Keratinocyte (primary cell): ENCODE measurements around the gene REEP3. TPM values are rescaled to one million over a fixed set of nuclear protein-coding genes. Genes with fewer than 3 reads are reported as not detected.

Source experiments
- DNase-seq: peaks from one replicate; pipeline ENCODE4 v3.0.0-alpha.2; 2011; ENCODE audit warnings: low read depth, missing footprints, low spot score
- FAIRE-seq: peaks from 2 replicates; lab custom pipeline; 2011; peaks lifted over from hg19 to GRCh38; lab: Jason Lieb, UNC
- H2AFZ ChIP-seq: 2 replicates; pipeline ENCODE4 v1.6.0; 2012; ENCODE audit warnings: low read length, control low read depth, inconsistent platforms; ENCODE audit not compliant: control insufficient read depth
- H3K27ac ChIP-seq: 2 replicates; pipeline ENCODE4 v1.5.1; 2011; ENCODE audit warnings: low read length; ENCODE audit not compliant: control insufficient read depth, insufficient read depth
- H3K27me3 ChIP-seq: 3 replicates; pipeline ENCODE4 v1.6.0; 2011; ENCODE audit warnings: low read length; ENCODE audit not compliant: control insufficient read depth, insufficient read depth; ENCODE audit errors: extremely low read depth
- H3K36me3 ChIP-seq, 2 experiments: 2 replicates in 1 of 2; 3 replicates in 1 of 2; pipeline ENCODE4 v1.5.1; 2011; ENCODE audit warnings: low read length in 2 of 2, mild to moderate bottlenecking in 1 of 2; ENCODE audit not compliant: control insufficient read depth in 2 of 2, insufficient read depth in 2 of 2; ENCODE audit errors: extremely low read depth in 1 of 2
- H3K4me1 ChIP-seq: 3 replicates; pipeline ENCODE4 v1.5.1; 2011; ENCODE audit warnings: low read length; ENCODE audit not compliant: control insufficient read depth, insufficient read depth; ENCODE audit errors: extremely low read depth
- H3K4me2 ChIP-seq: 3 replicates; pipeline ENCODE4 v1.6.0; 2011; ENCODE audit warnings: low read depth, low read length; ENCODE audit not compliant: control insufficient read depth, insufficient read depth; ENCODE audit errors: extremely low read depth
- H3K4me3 ChIP-seq, 3 experiments: fragments of 200-600 bp in 1 of 3; sonication (generic) in 1 of 3; 2 replicates in 2 of 3; 3 replicates in 1 of 3; pipeline ENCODE4 v1.5.1; 2011 to 2016; ENCODE audit warnings: low read length in 3 of 3, mild to moderate bottlenecking in 3 of 3, control low read depth in 2 of 3, inconsistent platforms in 1 of 3, low read depth in 1 of 3, mixed read lengths in 1 of 3, mixed run types in 1 of 3, moderate library complexity in 1 of 3; ENCODE audit not compliant: control insufficient read depth in 2 of 3, insufficient read depth in 2 of 3; ENCODE audit errors: extremely low read depth in 1 of 3
- H3K79me2 ChIP-seq: 2 replicates; pipeline ENCODE4 v1.6.0; 2012; ENCODE audit warnings: low read length; ENCODE audit not compliant: control insufficient read depth, insufficient read depth
- H3K9ac ChIP-seq: 3 replicates; pipeline ENCODE4 v1.6.0; 2011; ENCODE audit warnings: low read length; ENCODE audit not compliant: control insufficient read depth, insufficient read depth; ENCODE audit errors: extremely low read depth
- H3K9me1 ChIP-seq: 3 replicates; pipeline ENCODE4 v1.6.0; 2011; ENCODE audit warnings: low read length; ENCODE audit not compliant: control insufficient read depth, insufficient read depth; ENCODE audit errors: extremely low read depth
- H3K9me3 ChIP-seq: 2 replicates; pipeline ENCODE4 v1.5.1; 2012; ENCODE audit warnings: low read depth, low read length; ENCODE audit not compliant: control insufficient read depth
- H4K20me1 ChIP-seq: 3 replicates; pipeline ENCODE4 v1.6.0; 2011; ENCODE audit warnings: low read length; ENCODE audit not compliant: control insufficient read depth, insufficient read depth; ENCODE audit errors: extremely low read depth
- EZH2 ChIP-seq: IDR thresholded peaks from one replicate; pipeline ENCODE4 v1.6.1; 2012; ENCODE audit warnings: inconsistent platforms, mild to moderate bottlenecking, low read length, moderate library complexity
- dilution Hi-C: fragments of 300-500 bp; cut with MboI; formaldehyde crosslinking; loops from one replicate; pipeline ENCODE4 v1.7.0; 2020; ENCODE audit warnings: low sequenced_read_pairs; ENCODE audit not compliant: extremely low pct_ligation_motif_present
- polyA plus RNA-seq, 5 experiments: library from polyadenylated mRNA; depleted of rRNA in 3 of 5; stranded (reverse) in 3 of 5; stranded (forward) in 1 of 5; unstranded in 1 of 5; fragments of >200 nt; gene quantifications; 1 replicate in 1 of 5; 2 replicates in 3 of 5; 3 replicates in 1 of 5; pipeline versions ENCODE4 v1.2.1 to v1.2.3, GENCODE V29; 2011 to 2012; ENCODE audit warnings: missing spikeins in 2 of 5, low read depth in 1 of 5, low replicate concordance in 1 of 5
- TF ChIP-seq, protein P1 (sequence below), 3 experiments: IDR thresholded peaks in 1 of 3; conservative IDR thresholded peaks in 1 of 3; optimal IDR thresholded peaks in 1 of 3; 2 replicates in 2 of 3; 3 replicates in 1 of 3; pipeline versions ENCODE3 to v1.5.1; 2011; ENCODE audit warnings: low read length in 3 of 3, mild to moderate bottlenecking in 3 of 3, moderate library complexity in 2 of 3, control low read depth in 1 of 3, inconsistent platforms in 1 of 3; ENCODE audit not compliant: insufficient read depth in 2 of 3; ENCODE audit errors: extremely low read depth in 1 of 3

Gene REEP3
- polyA plus RNA-seq, 1 donor (not counting 4 experiments of a cell fraction or from before 2014, with no cell fraction given) = 52.8 TPM

DNA sequence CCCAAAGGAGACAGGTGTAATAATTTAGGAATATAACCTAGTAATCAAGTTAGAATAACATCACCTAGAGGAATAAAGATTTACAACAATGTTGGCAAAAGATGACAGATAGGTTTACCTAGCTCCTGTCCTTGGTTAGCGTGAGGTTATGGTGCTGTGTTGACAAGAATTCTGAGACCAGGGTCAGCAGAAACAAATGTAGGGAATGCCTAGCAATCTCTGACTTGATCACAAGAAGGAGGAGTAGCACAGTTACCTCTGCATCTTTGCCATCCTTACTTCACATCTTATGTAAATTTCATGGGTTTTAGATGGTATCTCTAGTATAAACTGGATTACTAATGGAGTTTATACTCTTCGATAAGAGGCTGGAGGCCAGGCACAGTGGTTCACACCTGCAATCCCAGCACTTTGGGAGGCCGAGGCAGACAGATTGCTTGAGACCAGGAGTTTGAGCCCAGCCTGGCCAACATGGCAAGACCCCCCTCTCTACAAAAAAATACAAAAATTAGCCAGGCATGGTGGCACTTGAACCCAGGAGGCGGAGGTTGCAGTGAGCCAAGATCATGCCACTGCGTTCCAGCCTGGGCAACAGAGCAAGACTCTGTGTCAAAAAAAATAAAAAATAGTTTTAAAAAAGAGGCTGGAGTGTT is 37.1 kb downstream of the REEP3 start:
- no peak overlapping the region for H3K4me3 ChIP-seq
- H3K36me3 ChIP-seq = no peaks in the 10 kb centered on the region
- H3K9ac ChIP-seq = no peak overlapping the region
- peaks cover 22% of the 10 kb centered on the region for H3K4me1 ChIP-seq
- dilution Hi-C loops = no loop called here
- H3K4me2 ChIP-seq = no peak overlapping the region
- H2AFZ ChIP-seq = no peak overlapping the region
- no peak overlapping the region for H3K27ac ChIP-seq
- TF ChIP-seq EZH2 = no peak
- TF ChIP-seq, protein P1, sequence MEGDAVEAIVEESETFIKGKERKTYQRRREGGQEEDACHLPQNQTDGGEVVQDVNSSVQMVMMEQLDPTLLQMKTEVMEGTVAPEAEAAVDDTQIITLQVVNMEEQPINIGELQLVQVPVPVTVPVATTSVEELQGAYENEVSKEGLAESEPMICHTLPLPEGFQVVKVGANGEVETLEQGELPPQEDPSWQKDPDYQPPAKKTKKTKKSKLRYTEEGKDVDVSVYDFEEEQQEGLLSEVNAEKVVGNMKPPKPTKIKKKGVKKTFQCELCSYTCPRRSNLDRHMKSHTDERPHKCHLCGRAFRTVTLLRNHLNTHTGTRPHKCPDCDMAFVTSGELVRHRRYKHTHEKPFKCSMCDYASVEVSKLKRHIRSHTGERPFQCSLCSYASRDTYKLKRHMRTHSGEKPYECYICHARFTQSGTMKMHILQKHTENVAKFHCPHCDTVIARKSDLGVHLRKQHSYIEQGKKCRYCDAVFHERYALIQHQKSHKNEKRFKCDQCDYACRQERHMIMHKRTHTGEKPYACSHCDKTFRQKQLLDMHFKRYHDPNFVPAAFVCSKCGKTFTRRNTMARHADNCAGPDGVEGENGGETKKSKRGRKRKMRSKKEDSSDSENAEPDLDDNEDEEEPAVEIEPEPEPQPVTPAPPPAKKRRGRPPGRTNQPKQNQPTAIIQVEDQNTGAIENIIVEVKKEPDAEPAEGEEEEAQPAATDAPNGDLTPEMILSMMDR (optimal IDR thresholded peaks at IDR 0.05 in 1 of 3, IDR thresholded peaks at IDR 0.05 in 1 of 3, conservative IDR thresholded peaks at IDR 0.05 in 1 of 3; ENCODE audit: extremely low read depth in 1 of 3, insufficient read depth in 2 of 3, low read length in 3 of 3) = no peak
- no peaks in the 10 kb centered on the region for H3K9me1 ChIP-seq
- DNase-seq = no peak
- FAIRE-seq = no peak
- no peaks in the 10 kb centered on the region for H3K9me3 ChIP-seq
- peaks cover 65% of the 10 kb centered on the region for H3K79me2 ChIP-seq
- H4K20me1 ChIP-seq = no peaks in the 10 kb centered on the region
- H3K27me3 ChIP-seq = no peaks in the 10 kb centered on the region

DNA sequence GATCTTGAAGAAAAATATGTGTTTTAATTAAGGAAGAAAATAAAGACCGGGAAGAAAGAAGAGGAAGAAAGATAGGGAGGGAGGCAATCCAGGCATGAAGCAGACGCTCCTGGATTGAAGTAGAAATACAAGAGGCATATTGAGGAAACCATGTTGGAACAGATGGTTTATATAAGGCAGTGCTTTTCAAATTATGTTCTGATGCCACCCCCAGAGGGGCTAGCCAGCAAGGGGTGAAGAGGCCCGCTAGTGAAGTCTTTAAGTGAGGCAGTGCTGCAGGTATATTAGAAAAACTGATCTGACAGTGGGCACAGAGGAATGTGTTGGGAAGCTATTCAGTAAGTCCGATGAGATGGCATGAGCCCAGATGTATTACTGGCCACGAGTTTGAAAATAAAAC is 40.1 kb downstream of the REEP3 start:
- FAIRE-seq (no peak), DNase-seq (no peak)
- H3K9me3 ChIP-seq = no peaks in the 10 kb centered on the region
- no peaks in the 10 kb centered on the region for H3K4me1 ChIP-seq
- H2AFZ ChIP-seq = no peak overlapping the region
- H3K9ac ChIP-seq = no peak overlapping the region
- TF ChIP-seq EZH2 = no peak
- TF ChIP-seq, protein P1 (optimal IDR thresholded peaks at IDR 0.05 in 1 of 3, IDR thresholded peaks at IDR 0.05 in 1 of 3, conservative IDR thresholded peaks at IDR 0.05 in 1 of 3; ENCODE audit: extremely low read depth in 1 of 3, insufficient read depth in 2 of 3, low read length in 3 of 3) = no peak
- H3K27ac ChIP-seq = no peak overlapping the region
- no peak overlapping the region for H3K4me2 ChIP-seq
- H3K9me1 ChIP-seq = no peaks in the 10 kb centered on the region
- peaks cover 80% of the 10 kb centered on the region for H3K79me2 ChIP-seq
- no peaks in the 10 kb centered on the region for H4K20me1 ChIP-seq
- no peak overlapping the region for H3K4me3 ChIP-seq
- dilution Hi-C loops = no loop called here
- no peaks in the 10 kb centered on the region for H3K27me3 ChIP-seq
- H3K36me3 ChIP-seq = no peaks in the 10 kb centered on the region
